Esophagus squamous epithelium (tissue), 5 donors: ENCODE measurements around the gene MAP9. TPM values are rescaled to one million over a fixed set of nuclear protein-coding genes. Genes with fewer than 3 reads are reported as not detected.
"Not testable (repeated sequence)": the region's sequence is repeated elsewhere in the genome, so short reads cannot be mapped to it uniquely, and the experiment has no call there.

ENCODE experiments used
- DNase-seq: peaks from one replicate; lab custom pipeline; 2025; lab: John Stamatoyannopoulos, UW
- H3K27ac ChIP-seq, 4 donors: fragments of 200-600 bp; sonication (generic); one replicate each; pipeline ENCODE4 v1.5.1; 2016 to 2019; ENCODE audit warnings: mild to moderate bottlenecking in 1 of 4
- H3K27me3 ChIP-seq, 4 donors: fragments of 200-600 bp; sonication (generic); 1 replicate in 3 of 4; 2 replicates in 1 of 4; pipeline versions ENCODE4 v1.5.1 to v1.6.0; 2017 to 2021; ENCODE audit warnings: antibody characterized with exemption in 1 of 4
- H3K36me3 ChIP-seq, 3 donors: fragments of 200-600 bp; sonication (generic); one replicate each; pipeline ENCODE4 v1.5.1; 2016 to 2019
- H3K4me1 ChIP-seq, 3 donors: fragments of 200-600 bp; sonication (generic); one replicate each; pipeline ENCODE4 v1.5.1; 2017 to 2019
- H3K4me3 ChIP-seq, 4 donors: fragments of 200-600 bp; sonication (generic); 1 replicate in 3 of 4; 2 replicates in 1 of 4; pipeline ENCODE4 v1.5.1; 2016 to 2019; ENCODE audit warnings: mild to moderate bottlenecking in 2 of 4, moderate library complexity in 1 of 4
- H3K9me3 ChIP-seq, 3 donors: fragments of 200-600 bp; sonication (generic); one replicate each; pipeline ENCODE4 v1.5.1; 2016 to 2019
- POLR2A ChIP-seq, 4 donors: fragments of 450-650 bp; IDR thresholded peaks; one replicate each; pipeline ENCODE4 v1.6.1; 2017; ENCODE audit warnings: antibody characterized with exemption in 4 of 4, mild to moderate bottlenecking in 4 of 4, moderate library complexity in 3 of 4
- WGBS, 2 donors: methylation state at CpG; one replicate each; pipeline ENCODE4 v1.1.5; 2018; 5-methylcytosine and 5-hydroxymethylcytosine counted together
- intact Hi-C: fragments of 100-400 bp; cut with DNase I; formaldehyde crosslinking; loops from one replicate; pipeline ENCODE4 v1.15.0; 2022
- total RNA-seq, 4 donors: library from RNA; depleted of rRNA; stranded (reverse); fragments of >200 nt; gene quantifications; one replicate each; pipeline ENCODE4 v1.1.0, GENCODE V29; 2016
- TF ChIP-seq, protein P1 (sequence below), 6 experiments: fragments of 450-650 bp in 4 of 6; fragments of 200-600 bp in 2 of 6; sonication (generic) in 2 of 6; IDR thresholded peaks; one replicate each; pipeline ENCODE4 v1.5.1; 2016 to 2019; ENCODE audit warnings: antibody characterized with exemption in 6 of 6, mild to moderate bottlenecking in 4 of 6, moderate library complexity in 4 of 6
- donor health status: DM: yes; HTN: yes; CAD: no.

Gene MAP9
- total RNA-seq, 4 donors from 2014 or later, result 1.9 to 4.2 (median 3.2) TPM

DNA sequence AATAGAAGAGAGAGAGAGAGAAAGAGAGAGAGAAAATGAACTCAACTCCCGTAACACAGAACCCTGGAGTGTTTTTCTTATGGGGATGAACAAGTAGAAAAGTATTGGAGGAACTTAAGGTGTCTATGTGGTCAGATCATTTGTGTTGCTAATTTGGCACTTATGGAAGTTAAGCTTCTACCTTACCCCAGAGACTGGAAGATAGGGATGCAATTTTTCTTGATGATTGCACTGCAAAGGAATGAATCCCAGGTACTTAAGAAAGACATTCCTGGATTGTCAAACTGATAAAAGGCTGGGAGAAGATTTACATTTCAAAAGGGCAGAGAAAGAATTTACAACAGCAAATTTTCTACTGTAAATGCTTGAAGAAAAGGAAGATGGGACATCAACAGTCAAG is 57.2 kb downstream of the MAP9 start:
- TF ChIP-seq, protein P1, sequence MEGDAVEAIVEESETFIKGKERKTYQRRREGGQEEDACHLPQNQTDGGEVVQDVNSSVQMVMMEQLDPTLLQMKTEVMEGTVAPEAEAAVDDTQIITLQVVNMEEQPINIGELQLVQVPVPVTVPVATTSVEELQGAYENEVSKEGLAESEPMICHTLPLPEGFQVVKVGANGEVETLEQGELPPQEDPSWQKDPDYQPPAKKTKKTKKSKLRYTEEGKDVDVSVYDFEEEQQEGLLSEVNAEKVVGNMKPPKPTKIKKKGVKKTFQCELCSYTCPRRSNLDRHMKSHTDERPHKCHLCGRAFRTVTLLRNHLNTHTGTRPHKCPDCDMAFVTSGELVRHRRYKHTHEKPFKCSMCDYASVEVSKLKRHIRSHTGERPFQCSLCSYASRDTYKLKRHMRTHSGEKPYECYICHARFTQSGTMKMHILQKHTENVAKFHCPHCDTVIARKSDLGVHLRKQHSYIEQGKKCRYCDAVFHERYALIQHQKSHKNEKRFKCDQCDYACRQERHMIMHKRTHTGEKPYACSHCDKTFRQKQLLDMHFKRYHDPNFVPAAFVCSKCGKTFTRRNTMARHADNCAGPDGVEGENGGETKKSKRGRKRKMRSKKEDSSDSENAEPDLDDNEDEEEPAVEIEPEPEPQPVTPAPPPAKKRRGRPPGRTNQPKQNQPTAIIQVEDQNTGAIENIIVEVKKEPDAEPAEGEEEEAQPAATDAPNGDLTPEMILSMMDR (IDR thresholded peaks at IDR 0.05), result no peak
- TF ChIP-seq POLR2A (IDR thresholded peaks at IDR 0.05), result no peak
- no peak for DNase-seq

GRCh38 chr4:155312027-155312426 is 64.7 kb downstream of the MAP9 start:
- 64 to 73% methylated on average over 5 of the region's 5 CpGs for WGBS, 2 donors
- H3K27me3 ChIP-seq, H3K9me3 ChIP-seq, H3K4me3 ChIP-seq, H3K4me1 ChIP-seq, intact Hi-C loops, H3K36me3 ChIP-seq, DNase-seq, H3K27ac ChIP-seq: not testable (repeated sequence)

More for the DNA sequence above, 57.2 kb downstream of the MAP9 start:
- Histone ChIP-seq H3K27me3 (no peaks in the 10 kb centered on the region), H3K9me3 (no peaks in the 10 kb centered on the region), H3K27ac (no peak overlapping the region), H3K36me3 (no peaks in the 10 kb centered on the region), H3K4me3 (no peak overlapping the region), H3K4me1 (no peaks in the 10 kb centered on the region)
- 40 to 56% methylated on average over 1 of the region's 1 CpG for WGBS, 2 donors
- intact Hi-C loops, result no loop called here

DNA sequence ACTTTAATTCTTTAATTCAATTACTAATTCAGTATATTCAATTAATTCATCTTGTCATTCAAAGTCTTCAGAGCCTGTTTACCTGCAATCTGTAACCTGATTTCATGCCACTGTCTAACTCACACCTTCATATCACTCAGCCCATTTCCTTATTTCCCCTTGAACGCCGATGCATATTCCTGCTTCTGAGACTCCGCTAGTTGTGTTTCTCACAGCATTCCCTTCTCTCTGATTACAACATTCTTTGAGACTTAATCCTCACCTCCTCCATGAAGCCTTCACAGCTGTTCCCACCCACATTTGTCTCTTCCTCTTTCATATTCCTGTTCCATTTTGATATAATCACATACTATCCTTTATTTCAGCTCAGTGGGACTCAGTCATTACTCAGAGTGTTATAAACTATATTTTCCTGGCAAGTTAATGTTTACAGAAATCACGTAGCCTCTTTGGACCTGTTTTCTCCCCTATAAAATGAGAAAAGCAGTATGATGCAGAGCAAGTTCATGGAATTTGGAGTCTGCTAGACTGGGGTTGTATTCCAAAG is 69.0 kb downstream of the MAP9 start:
- intact Hi-C loops, result no loop called here
- Histone ChIP-seq H3K4me1 (peaks cover 0 to 7% (median 0%) of the 10 kb centered on the region in 3 donors), H3K27ac (no peak overlapping the region), H3K9me3 (no peaks in the 10 kb centered on the region), H3K36me3 (no peaks in the 10 kb centered on the region), H3K27me3 (no peaks in the 10 kb centered on the region), H3K4me3 (no peak overlapping the region)
- TF ChIP-seq POLR2A (IDR thresholded peaks at IDR 0.05), result no peak
- TF ChIP-seq, protein P1 (IDR thresholded peaks at IDR 0.05), result no peak
- DNase-seq, result no peak
- 74 to 83% methylated on average over 4 of the region's 4 CpGs for WGBS, 2 donors

GRCh38 chr4:155305619-155306018 is 71.1 kb downstream of the MAP9 start:
- TF ChIP-seq, protein P1 (IDR thresholded peaks at IDR 0.05), result no peak
- TF ChIP-seq POLR2A (IDR thresholded peaks at IDR 0.05), result no peak
- no peaks in the 10 kb centered on the region for H3K9me3 ChIP-seq
- intact Hi-C loops, result no loop called here
- no peak for DNase-seq
- 77 to 84% methylated on average over 5 to 6 of the region's 7 CpGs for WGBS, 2 donors
- peaks cover 0 to 7% (median 0%) of the 10 kb centered on the region in 3 donors for H3K4me1 ChIP-seq
- H3K36me3 ChIP-seq, result no peaks in the 10 kb centered on the region
- no peaks in the 10 kb centered on the region for H3K27me3 ChIP-seq
- H3K27ac ChIP-seq, result no peak overlapping the region
- H3K4me3 ChIP-seq, result no peak overlapping the region

GRCh38 chr4:155304375-155304774 is 72.4 kb downstream of the MAP9 start:
- H3K27me3 ChIP-seq, result no peaks in the 10 kb centered on the region
- H3K27ac ChIP-seq, result peak overlapping the region in 2 of 4 donors; percentile 30 to 65
- H3K9me3 ChIP-seq, result no peaks in the 10 kb centered on the region
- 33 to 61% methylated on average over 2 of the region's 2 CpGs for WGBS, 2 donors
- no peaks in the 10 kb centered on the region for H3K36me3 ChIP-seq
- no peak overlapping the region for H3K4me3 ChIP-seq
- no peak for TF ChIP-seq POLR2A (IDR thresholded peaks at IDR 0.05)
- TF ChIP-seq, protein P1 (IDR thresholded peaks at IDR 0.05), result no peak
- no peak for DNase-seq
- H3K4me1 ChIP-seq, result peaks cover 0 to 7% (median 0%) of the 10 kb centered on the region in 3 donors
- intact Hi-C loops, result no loop called here

DNA sequence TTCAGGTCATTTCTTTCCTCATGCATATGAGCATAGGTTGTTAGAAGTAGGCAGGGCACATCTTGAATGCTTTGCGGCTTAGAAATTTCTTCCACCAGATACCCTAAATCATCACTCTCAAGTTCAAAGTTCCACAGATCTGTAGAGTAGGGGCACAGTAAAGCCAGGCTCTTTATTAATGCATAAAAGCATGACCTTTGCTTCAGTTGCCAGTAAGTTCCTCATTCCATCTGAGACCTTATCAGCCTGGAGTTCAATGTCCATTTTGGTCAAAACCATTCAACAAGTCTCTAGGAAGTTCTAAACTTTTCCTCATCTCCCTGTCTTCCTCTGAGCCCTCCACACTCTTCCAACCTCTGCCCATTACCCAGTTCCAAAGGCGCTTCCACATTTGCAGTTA is 77.7 kb downstream of the MAP9 start:
- Histone ChIP-seq H3K27me3 (no peaks in the 10 kb centered on the region), H3K4me3 (no peak overlapping the region), H3K4me1 (no peaks in the 10 kb centered on the region), H3K36me3 (no peaks in the 10 kb centered on the region), H3K27ac (no peak overlapping the region), H3K9me3 (peaks cover 0 to 9% (median 0%) of the 10 kb centered on the region in 3 donors)
- WGBS, 2 donors, result 88 to 94% methylated on average over 2 of the region's 2 CpGs
- no peak for TF ChIP-seq POLR2A (IDR thresholded peaks at IDR 0.05)
- TF ChIP-seq, protein P1 (IDR thresholded peaks at IDR 0.05), result no peak
- DNase-seq, result no peak
- intact Hi-C loops, result no loop called here
